Measurements from ENCODE around the gene DMRTB1.

Gene DMRTB1

DNA sequence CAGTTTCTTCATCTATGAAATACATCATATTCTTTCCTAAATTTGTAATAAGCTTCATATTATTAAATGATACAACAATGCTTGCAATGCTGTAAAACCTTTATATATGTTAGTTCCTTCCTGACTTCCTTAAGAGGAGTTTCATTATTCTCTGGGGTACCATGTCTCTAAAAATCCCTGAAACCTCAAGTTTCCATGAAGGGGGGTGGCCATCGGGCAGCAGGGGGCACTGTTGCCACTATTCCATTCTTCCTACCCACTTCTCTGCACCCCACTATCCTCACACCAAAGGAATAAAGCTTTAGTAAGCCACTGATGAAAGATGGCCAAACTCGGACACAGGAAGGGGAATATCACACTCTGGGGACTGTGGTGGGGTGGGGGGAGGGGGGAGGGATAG, 9.0 kb upstream of the DMRTB1 start:
- Histone ChIP-seq H3K4me1 (ENCODE audit: control insufficient read depth, insufficient read depth, low read length, poor library complexity, severe bottlenecking) (peaks cover 10% of the 10 kb centered on the region), H3K27ac (ENCODE audit: low read depth, low read length, severe bottlenecking) (no peak overlapping the region), H3K4me3 (ENCODE audit: extremely low read depth, insufficient read depth, low read length, poor library complexity, severe bottlenecking) (no peak overlapping the region), H3K9me3 (ENCODE audit: control insufficient read depth, low read length) (no peaks in the 10 kb centered on the region), H3K36me3 (ENCODE audit: control insufficient read depth, insufficient read depth, low read length) (no peaks in the 10 kb centered on the region)
- no CpG with 5 or more reads among the region's 2 CpGs for WGBS, 2 experiments (ENCODE audit: insufficient coverage in 2 of 2)

- Histone ChIP-seq H3K9me3 (ENCODE audit: control insufficient read depth, low read length) (no peaks in the 10 kb centered on the region), H3K36me3 (ENCODE audit: control insufficient read depth, insufficient read depth, low read length) (no peaks in the 10 kb centered on the region), H3K27ac (ENCODE audit: low read depth, low read length, severe bottlenecking) (no peak overlapping the region), H3K4me3 (ENCODE audit: extremely low read depth, insufficient read depth, low read length, poor library complexity, severe bottlenecking) (no peak overlapping the region), H3K4me1 (ENCODE audit: control insufficient read depth, insufficient read depth, low read length, poor library complexity, severe bottlenecking) (no peaks in the 10 kb centered on the region)
- 94 to 96% methylated on average over 3 of the region's 3 CpGs for WGBS, 2 experiments (ENCODE audit: insufficient coverage in 2 of 2)
Observed at GRCh38 chr1:53454019-53454418, 5.2 kb upstream of the DMRTB1 start.

- Histone ChIP-seq H3K9me3 (ENCODE audit: control insufficient read depth, low read length) (no peaks in the 10 kb centered on the region), H3K36me3 (ENCODE audit: control insufficient read depth, insufficient read depth, low read length) (no peaks in the 10 kb centered on the region), H3K27ac (ENCODE audit: low read depth, low read length, severe bottlenecking) (no peak overlapping the region), H3K4me1 (ENCODE audit: control insufficient read depth, insufficient read depth, low read length, poor library complexity, severe bottlenecking) (no peaks in the 10 kb centered on the region), H3K4me3 (ENCODE audit: extremely low read depth, insufficient read depth, low read length, poor library complexity, severe bottlenecking) (no peak overlapping the region)
- WGBS, 2 experiments (ENCODE audit: insufficient coverage in 2 of 2) = 100% methylated on average over 2 of the region's 6 CpGs; no CpG with 5 or more reads in 1 of the 2 experiments
Observed at GRCh38 chr1:53455364-53455991, 3.7 kb upstream of the DMRTB1 start.

GRCh38 chr1:53458634-53459033, 565 bp upstream of the DMRTB1 start:
- H3K36me3 ChIP-seq (ENCODE audit: control insufficient read depth, insufficient read depth, low read length) = no peaks in the 10 kb centered on the region
- 88 to 94% methylated on average over 1 to 2 of the region's 3 CpGs for whole genome bisulfite sequencing, 2 experiments (ENCODE audit: insufficient coverage in 2 of 2)
- H3K4me1 ChIP-seq (ENCODE audit: control insufficient read depth, insufficient read depth, low read length, poor library complexity, severe bottlenecking) = no peaks in the 10 kb centered on the region

GRCh38 chr1:53460211-53460634, 1.0 kb downstream of the DMRTB1 start:
- no peak overlapping the region for H3K4me3 ChIP-seq (ENCODE audit: extremely low read depth, insufficient read depth, low read length, poor library complexity, severe bottlenecking)
- no peaks in the 10 kb centered on the region for H3K4me1 ChIP-seq (ENCODE audit: control insufficient read depth, insufficient read depth, low read length, poor library complexity, severe bottlenecking)
- 93 to 96% methylated on average over 20 to 24 of the region's 25 CpGs for WGBS, 2 experiments (ENCODE audit: insufficient coverage in 2 of 2)

More at GRCh38 chr1:53458634-53459033, 565 bp upstream of the DMRTB1 start:
- Histone ChIP-seq H3K27ac (ENCODE audit: low read depth, low read length, severe bottlenecking) (no peak overlapping the region), H3K4me3 (ENCODE audit: extremely low read depth, insufficient read depth, low read length, poor library complexity, severe bottlenecking) (no peak overlapping the region), H3K9me3 (ENCODE audit: control insufficient read depth, low read length) (no peaks in the 10 kb centered on the region)

DNA sequence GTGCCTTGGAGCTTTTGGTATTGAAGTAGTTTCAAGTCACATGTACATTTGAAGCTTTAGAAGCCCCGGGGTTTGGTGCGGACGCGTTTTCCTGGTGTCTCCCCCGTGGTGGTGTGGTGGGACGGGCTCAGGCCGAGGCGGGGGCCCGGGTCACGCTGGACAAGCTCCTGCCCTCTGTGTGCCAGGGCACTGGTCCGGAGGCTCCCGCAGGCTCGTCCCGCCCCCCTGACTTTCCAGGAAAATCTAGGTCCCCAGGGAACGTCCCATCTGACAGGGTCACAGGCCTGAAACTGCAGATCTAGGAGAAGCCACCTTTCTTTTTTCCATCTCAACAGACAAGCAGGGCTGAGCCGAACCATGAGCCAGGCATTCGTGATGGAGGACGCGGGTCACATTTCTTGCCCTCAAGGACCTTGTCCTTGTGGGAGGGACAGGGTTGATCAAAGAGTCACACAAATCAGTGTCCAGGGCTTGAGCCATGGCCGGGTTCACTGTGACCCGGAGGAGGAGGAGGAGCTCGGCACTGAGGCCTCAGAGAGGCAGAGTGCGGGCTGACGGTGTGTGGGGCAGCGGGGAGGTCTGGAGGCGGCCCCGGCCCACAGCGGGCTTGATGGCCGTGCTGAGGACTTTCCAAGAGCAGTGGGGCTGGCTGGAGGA, 1.6 kb downstream of the DMRTB1 start:
- 93 to 95% methylated on average over 28 of the region's 29 CpGs for WGBS, 2 experiments (ENCODE audit: insufficient coverage in 2 of 2)

More at GRCh38 chr1:53460211-53460634, 1.0 kb downstream of the DMRTB1 start:
- Histone ChIP-seq H3K9me3 (ENCODE audit: control insufficient read depth, low read length) (no peaks in the 10 kb centered on the region), H3K27ac (ENCODE audit: low read depth, low read length, severe bottlenecking) (no peak overlapping the region), H3K36me3 (ENCODE audit: control insufficient read depth, insufficient read depth, low read length) (no peaks in the 10 kb centered on the region)

DNA sequence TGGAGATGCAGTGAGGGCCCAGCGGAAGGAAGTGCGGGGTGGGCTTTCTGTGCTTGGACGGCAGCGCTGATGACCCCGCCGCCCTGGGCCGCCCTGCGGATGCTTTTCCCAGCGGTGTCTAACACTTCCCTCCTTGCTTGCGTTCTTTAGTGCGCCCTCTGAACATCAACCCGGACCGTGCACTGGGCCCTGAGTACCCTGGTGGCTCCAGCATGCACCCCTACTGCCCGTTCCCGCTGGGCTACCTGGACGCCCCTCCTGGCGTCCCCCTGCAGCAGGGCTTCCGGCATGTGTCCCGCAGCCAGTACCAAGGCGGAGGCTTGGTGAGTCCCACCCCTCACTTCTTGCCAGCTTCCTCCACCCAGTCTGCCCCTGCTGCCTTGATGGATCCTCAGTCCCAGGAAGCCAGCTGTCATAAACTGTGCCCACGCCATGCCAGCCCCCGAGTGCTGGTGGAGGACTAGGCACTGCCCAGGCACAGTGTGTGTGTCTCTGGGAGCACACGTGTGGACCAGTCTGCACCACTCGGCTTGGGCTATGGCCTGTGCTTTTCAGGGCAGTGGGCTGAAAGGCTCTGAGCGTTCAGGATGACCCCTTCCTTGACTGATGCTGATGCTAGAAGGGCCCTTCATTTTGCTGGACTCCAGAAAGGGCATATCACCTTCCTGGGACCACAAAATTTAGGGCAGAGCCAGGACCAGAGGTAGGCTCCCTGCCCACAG, 2.3 kb downstream of the DMRTB1 start:
- 94 to 95% methylated on average over 24 to 25 of the region's 25 CpGs for WGBS, 2 experiments (ENCODE audit: insufficient coverage in 2 of 2)
- Histone ChIP-seq H3K36me3 (ENCODE audit: control insufficient read depth, insufficient read depth, low read length) (no peaks in the 10 kb centered on the region), H3K4me3 (ENCODE audit: extremely low read depth, insufficient read depth, low read length, poor library complexity, severe bottlenecking) (no peak overlapping the region), H3K27ac (ENCODE audit: low read depth, low read length, severe bottlenecking) (no peak overlapping the region), H3K9me3 (ENCODE audit: control insufficient read depth, low read length) (no peaks in the 10 kb centered on the region), H3K4me1 (ENCODE audit: control insufficient read depth, insufficient read depth, low read length, poor library complexity, severe bottlenecking) (no peaks in the 10 kb centered on the region)

More for the DNA sequence above, 1.6 kb downstream of the DMRTB1 start:
- H3K4me3 ChIP-seq (ENCODE audit: extremely low read depth, insufficient read depth, low read length, poor library complexity, severe bottlenecking) = no peak overlapping the region
- no peaks in the 10 kb centered on the region for H3K4me1 ChIP-seq (ENCODE audit: control insufficient read depth, insufficient read depth, low read length, poor library complexity, severe bottlenecking)
- H3K27ac ChIP-seq (ENCODE audit: low read depth, low read length, severe bottlenecking) = no peak overlapping the region
- no peaks in the 10 kb centered on the region for H3K9me3 ChIP-seq (ENCODE audit: control insufficient read depth, low read length)
- no peaks in the 10 kb centered on the region for H3K36me3 ChIP-seq (ENCODE audit: control insufficient read depth, insufficient read depth, low read length)

- 100% methylated on average over 2 to 3 of the region's 6 CpGs for WGBS, 2 experiments (ENCODE audit: insufficient coverage in 2 of 2)
- Histone ChIP-seq H3K27ac (ENCODE audit: low read depth, low read length, severe bottlenecking) (no peak overlapping the region), H3K4me1 (ENCODE audit: control insufficient read depth, insufficient read depth, low read length, poor library complexity, severe bottlenecking) (no peaks in the 10 kb centered on the region), H3K9me3 (ENCODE audit: control insufficient read depth, low read length) (no peaks in the 10 kb centered on the region), H3K36me3 (ENCODE audit: control insufficient read depth, insufficient read depth, low read length) (no peaks in the 10 kb centered on the region), H3K4me3 (ENCODE audit: extremely low read depth, insufficient read depth, low read length, poor library complexity, severe bottlenecking) (no peak overlapping the region)
Observed at GRCh38 chr1:53462193-53462592, 3.0 kb downstream of the DMRTB1 start.

DNA sequence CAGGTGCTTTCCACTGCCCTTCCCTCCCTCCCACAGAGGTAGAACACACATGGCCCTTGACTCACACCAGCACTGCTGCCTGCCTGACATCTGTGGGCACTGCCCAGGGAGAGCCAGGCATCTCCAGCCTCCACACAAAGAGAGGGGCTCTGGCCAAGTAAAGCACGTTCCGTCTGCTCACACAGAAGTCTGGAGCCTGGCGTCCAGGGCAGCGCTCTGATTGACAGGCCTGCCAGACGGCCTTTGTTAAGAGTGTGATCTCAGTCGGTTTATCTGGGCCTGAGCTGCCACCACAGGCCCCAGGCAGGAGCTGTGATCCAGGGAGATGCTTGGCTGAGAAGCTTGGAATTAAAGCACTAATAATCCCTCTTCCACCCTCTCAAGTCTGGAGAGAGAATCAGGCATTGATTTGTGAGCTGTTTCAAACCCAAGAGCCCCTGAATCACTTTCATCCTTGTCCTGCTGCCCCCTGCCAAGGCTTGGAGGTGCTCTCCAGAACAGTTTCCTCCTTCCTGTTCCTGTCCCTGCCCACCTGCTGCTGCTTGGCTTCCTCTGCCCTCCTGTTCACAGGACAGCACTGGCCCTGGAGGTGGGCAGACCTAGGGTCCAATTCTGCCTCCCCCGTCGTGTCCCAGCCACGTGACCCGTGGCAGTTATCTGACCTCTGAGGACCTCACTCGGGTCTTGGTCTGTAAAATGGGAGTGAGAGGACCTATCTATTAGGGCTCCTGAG, 3.7 kb downstream of the DMRTB1 start:
- no peak overlapping the region for H3K27ac ChIP-seq (ENCODE audit: low read depth, low read length, severe bottlenecking)
- H3K4me1 ChIP-seq (ENCODE audit: control insufficient read depth, insufficient read depth, low read length, poor library complexity, severe bottlenecking) = no peaks in the 10 kb centered on the region
- no peaks in the 10 kb centered on the region for H3K36me3 ChIP-seq (ENCODE audit: control insufficient read depth, insufficient read depth, low read length)
- no peak overlapping the region for H3K4me3 ChIP-seq (ENCODE audit: extremely low read depth, insufficient read depth, low read length, poor library complexity, severe bottlenecking)
- 80 to 85% methylated on average over 6 to 10 of the region's 11 CpGs for whole genome bisulfite sequencing, 2 experiments (ENCODE audit: insufficient coverage in 2 of 2)
- no peaks in the 10 kb centered on the region for H3K9me3 ChIP-seq (ENCODE audit: control insufficient read depth, low read length)

Measured in mesodermal cell (in vitro differentiated cells).